T-helper 1 cell (primary cell): Measurements from ENCODE around the gene NFIB.

Experiments
- DNase-seq, 5 donors: peaks; one replicate each; pipeline ENCODE4 v3.0.0-alpha.2; 2012 to 2020

Gene NFIB

DNA sequence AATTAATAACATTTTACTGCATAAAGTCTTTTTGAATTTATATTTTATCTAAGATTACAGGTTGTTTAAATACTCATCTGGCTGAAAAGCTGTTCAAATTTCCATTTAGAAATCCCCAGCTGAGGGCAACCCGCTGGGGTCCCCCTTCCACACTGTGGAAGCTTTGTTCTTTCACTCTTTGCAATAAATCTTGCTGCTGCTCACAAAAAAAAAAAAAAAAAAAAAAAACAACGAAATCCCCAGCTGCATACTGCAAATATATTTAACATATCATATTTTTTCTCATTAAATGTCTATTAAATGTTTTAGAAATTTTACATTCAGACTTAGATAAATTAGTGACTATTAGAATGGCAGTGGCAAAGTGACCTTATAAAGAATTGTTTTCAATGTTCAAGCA is 172.2 kb downstream of the NFIB start:
- no peak for DNase-seq

DNA sequence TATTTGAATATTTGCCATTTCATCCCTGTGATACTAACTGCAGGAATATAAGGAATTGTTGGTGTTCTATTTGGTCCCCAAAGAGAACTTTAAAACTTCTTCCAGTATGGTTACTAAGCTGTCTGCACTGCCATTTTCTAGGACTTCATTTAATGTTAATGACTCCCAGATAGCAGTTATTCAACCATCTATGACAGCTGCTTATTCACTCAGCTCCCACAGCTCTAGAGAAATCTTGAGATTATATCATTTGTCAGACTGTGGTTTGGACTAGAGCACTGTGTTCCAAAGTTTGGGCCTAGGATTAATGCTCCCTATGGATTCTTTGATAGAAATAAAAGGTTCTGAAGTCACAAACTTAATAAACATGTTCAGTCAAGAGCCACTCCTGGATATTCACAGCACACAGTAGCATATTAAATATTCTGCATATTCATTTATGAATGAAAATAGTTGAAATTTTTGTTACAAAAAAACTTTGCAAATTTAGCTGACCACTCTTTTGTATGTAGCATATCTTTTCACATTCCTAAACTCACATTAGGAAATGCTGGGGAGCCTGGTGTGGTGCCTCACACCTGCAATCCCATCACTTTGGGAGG is 173.7 kb downstream of the NFIB start:
- DNase-seq = no peak

DNA sequence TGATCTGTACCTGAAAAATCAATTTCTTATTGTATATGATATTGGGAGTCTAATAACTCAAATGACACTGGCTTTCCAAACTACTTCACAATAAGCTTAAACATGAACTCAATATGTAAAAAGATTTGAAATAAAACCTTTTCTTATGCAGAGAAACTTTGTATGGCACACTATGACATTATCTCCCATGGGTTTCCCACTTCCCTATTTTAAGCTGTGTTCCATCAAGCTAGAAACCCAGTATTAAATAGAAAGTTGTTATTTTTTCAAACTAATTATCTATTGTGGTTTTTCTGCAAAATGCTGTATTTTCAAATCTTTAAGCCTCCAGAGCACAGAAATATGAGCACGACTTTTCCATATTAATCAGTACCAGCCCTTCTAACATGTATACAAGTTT is 174.7 kb downstream of the NFIB start:
- DNase-seq = no peak

DNA sequence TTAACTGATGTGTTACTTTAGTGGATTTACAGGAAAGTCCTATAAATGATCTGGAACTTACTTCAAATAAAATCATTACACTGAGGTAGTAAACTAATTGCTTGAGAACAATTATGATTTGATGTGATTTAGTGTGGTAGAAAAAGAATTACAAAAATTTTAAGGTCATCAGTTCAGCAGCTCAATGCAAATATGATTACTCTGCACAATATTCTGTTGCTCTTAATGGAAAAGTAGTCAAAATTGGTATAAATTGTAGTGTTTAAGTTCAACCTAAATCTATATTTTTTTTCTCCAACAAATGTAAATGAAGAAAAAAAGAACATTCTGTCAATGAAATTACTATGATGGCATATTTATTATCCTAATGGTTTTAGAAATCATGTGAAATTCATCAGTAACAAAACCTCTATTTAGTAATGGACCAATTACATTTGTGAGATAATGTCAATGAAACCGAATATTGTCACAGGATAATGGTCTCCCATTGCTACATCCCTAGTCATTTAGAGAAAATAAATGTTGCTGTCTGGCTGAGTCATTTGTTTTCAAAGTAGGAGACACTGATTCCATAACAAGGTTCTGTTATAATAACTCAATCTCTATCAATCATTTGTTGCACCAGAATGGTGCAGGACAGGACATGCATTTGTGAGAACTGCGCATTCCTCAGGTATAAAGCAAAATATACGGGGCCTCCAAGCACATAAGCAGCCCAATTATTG is 177.1 kb downstream of the NFIB start:
- no peak for DNase-seq

DNA sequence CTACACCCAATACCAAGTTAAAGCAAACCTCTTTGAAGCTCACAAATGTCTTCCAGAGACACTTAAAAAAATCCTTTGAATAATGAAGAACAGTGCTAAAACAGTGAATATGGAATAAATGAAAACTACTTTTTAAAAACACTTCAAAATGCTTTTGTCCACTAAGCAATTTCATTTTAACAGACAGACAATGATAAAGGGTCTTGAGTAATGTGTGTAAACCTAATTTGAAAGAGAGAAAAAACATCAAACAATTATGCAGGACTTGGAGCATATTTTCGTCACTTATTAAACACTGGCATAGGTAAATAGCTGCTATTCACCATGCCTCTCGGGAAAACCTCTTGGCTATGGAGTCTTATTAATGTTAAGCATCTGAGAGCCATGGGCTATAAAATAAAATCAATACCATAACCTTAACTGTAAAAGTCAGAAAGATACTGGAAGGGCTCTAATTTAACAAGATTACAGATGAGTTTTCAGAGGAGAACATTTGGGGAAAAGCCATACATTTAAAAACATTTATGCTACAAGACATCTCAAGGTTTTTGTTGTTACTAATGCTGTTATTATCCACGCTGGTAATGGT is 177.8 kb downstream of the NFIB start:
- no peak for DNase-seq

DNA sequence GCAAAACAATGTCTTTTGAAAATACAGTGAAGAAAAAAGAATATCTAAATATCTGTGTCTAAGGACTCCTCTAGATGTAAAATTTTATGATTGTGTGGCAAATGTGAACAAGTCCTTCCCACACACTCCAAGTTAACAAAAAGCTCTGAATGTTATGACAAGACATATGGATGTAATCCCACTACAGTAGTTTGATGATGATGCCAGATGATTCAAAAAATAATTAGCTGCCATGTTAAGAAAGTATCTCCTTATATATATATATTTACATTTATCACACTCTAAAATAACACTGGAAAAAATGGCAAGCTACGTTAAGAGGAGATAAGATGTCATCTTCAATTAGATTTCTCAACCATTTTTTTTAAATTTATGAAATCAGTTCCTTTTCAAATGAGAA is 178.5 kb downstream of the NFIB start:
- DNase-seq = no peak

DNA sequence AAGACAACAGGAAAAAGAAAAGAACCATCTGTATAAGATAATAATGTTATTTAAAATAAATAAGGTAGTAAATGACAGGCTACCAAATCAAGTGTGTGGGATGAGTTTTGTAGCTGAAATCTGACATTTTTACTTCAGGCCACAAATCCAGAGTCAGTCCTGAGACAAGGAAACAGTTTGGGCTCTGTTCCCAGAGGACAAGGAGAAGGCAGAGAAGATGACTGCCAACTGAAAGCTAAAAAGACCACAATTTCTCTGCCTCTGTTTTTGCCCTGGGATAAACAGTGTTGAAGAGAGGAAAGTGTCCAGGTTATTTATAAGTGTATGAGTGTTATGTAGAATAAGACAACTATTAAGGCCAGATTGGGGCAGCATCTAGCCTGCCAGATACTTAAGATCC is 180.5 kb downstream of the NFIB start:
- no peak for DNase-seq

DNA sequence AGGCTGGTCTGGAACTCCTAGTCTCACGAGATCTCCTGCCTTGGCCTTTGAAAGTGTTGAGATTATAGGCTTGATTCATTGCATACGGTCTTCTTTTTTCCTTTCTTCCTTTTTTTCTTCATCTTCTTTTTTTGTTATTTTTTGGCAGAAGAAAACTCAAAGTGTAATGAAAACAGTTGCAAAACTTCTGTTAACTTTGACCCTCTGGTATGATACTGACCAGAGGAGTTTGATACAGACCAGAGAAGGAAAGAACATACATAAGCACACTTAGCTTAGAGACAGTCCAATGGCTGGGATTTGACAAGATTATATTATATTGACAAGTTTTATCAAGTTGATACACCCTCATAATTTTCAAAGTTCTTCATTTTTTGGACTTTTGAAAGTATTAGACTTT is 181.2 kb downstream of the NFIB start:
- DNase-seq = no peak

DNA sequence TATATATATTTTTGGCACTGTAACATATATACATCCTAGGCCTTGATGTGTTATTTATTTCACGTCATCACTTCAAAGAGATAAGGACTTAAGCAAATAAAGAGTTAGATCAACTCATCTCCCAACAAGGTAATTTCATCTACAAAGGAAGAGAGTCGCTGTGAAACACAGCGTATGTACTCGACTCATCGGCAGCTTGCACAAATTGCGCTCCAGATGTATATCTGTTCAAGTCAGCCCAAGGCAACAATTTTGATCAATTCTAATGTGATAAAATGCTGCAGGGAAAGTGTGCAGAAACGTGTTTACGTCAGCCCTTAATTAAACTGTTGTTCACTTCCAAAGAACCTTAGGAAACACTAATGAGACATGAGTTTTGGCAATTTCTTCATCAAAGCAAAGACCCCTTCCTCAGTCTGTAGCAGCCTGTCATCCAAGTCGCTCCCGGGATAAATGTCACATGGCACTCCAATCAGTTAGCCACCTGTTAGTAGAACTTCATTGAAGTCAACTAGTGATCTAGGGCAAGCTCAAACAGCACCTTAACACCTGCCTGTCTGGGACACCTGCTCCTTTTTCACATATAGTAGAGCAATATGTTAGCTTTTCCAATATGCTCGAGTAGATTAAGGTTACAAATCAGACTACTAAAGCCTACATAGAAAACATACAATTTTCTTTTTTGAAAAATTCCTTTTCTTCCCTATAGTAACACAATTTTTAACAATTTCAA is 182.4 kb downstream of the NFIB start:
- DNase-seq = no peak

DNA sequence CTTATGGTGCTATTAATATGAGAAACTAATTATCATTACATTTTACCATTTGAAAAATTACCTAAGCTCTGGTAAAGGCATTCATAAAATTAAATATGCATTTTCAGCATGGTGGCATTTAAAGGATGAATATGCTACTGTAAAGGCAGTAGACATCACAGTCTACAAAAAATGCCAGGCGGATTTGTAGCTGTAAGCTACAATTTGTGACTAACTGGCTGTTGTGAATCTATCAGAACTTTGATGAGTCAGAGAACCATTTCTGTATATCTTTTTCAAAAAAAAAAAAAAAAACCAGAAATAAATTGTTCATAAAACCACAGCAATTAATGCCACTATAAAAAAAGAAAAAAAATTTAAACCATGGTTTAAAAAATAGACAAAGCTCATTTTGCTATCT is 186.3 kb downstream of the NFIB start:
- DNase-seq = no peak

DNA sequence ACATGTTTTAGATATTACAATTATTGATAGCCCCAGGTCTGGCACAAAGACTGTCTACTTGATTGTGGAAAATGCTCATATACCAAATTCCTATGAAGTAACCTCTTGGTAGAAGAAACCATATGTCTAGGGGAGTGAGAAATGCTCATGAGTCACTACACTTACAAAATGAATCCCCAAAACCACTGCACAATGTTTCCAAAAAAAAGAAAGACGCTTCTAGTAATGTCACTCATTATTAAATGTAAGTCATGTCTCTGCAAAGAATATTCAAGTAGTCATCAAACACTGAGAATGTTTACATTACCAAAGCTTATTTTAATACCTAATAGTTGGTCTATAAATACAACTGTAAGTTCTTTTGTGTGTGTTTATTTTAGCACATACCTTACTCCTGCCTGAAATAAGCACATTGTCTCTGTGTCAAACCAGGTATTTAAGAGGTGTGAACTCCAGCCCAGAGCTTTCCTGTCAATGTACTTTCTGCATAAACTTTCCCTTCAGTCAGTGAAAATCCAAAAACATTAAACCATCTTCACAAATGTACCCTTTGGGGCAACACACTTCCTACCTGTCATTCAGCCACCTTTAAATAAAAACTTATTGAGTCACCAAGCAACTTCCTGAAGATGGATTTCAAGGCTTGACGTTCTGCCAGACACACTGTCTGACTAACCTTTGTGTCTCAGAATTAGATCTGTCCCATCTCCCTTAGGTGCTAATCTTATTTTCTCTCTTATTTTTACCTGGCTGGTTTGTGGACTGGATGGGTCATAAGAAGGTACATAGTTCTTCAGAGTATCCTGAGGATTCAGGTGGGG is 194.0 kb downstream of the NFIB start:
- no peak for DNase-seq

DNA sequence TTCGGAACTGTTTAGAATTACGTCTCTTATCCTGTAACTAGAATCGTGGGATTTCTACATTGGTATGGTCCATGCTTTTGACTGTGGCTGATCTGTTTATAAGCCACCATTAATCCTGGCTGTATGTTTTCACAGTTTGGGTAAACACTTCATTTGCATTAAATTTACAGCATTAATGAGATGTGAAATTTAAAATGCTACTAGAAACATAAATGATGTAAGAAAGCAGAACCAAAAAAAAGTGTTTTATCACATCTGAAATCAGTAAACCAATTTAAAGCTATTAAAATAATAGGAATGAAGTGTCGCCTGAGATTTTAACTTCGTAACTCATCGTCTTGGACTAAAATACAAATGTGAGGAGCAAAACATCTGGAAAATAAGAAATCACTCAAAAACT is 201.7 kb downstream of the NFIB start:
- no peak for DNase-seq

DNA sequence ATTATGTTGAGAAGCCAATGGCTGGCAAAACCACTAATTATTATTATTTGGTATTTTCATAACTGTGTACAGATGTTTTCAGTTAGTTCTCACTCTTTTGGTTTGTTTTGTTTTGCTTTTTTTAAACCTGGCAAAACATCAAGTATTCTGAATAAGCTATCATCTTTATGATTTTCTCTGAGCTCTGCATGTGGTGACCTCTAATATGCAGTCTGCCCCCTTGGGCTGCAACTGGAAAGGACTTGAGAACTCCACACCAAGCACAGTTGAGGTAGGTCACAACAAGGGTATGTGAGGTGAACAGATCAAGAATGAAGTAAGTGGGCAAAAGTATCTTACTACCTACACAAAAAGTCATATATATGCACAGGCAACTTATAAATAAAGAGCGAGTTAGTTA is 202.2 kb downstream of the NFIB start:
- DNase-seq = no peak

DNA sequence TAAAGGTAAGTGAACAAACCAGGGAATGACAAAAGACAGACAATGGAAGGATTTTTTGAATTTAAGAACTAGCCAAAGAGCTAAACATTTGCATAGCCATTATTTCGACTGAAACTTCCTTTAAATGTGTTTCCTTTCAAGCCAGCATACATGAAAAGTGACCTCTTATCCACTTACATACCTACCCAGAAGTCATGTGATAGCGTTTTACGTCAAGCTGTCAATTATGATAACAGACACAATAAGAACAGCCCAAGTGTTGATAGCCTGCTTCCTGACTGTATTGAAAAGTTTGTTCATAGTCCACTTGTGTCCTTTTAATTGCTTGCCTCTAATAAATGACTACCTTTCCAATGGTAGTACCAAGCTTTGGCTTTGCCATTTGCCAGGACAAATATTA is 206.0 kb downstream of the NFIB start:
- no peak for DNase-seq

DNA sequence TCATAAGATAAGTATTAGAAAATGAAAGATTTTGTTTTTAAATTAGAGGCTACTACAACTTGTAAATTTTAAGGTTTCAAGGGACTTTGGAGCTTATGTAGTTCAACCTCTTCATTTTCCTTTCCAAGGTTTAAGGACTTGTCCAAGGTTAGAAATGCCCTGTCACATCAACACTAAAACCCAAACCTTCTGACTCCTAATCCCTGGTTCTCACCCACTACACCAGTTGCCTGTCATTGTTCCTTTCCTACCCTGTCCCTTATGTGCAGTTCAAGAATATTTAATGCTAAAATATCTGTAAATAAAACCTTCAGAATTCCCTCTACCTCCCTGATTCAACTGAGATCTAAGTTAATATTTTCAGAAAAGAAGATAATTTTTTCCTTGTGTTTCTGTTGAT is 206.4 kb downstream of the NFIB start:
- DNase-seq = no peak

DNA sequence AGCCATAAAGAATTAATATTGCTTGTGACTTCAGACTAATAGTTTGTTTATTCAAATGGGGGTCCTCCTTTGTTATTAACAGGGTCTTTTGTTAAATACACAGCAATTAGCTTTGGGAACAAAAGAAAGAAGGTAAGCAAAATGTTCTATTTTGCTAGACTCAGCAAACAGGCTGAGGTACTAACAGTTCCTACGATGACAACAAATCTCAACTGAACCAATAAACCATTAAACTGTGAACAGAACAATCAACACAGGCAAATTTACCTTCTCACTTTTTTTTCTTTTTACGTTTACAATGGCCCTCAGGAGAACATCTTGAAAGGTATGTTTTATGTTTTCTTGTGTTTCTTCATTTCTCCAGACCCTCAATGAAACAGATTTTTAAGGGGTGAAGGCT is 207.2 kb downstream of the NFIB start:
- DNase-seq = no peak

DNA sequence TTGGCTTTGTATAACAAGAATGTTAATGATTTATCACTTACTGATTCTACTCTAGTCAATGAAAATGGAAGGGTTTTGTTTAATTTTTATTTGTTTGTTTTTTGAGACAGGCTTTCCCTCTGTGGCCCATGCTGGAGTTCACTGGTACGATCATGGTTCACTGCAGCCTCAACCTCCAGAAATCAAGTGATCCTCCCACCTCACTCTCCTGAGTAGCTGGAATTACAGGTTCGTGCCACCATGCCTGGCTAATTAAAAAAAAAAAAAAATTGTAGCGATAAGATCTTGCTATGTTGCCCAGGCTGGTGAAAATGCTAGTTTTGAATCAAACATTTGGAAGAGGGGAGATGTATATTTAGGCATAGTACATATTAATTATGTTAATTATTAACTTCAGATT is 209.4 kb downstream of the NFIB start:
- no peak for DNase-seq

DNA sequence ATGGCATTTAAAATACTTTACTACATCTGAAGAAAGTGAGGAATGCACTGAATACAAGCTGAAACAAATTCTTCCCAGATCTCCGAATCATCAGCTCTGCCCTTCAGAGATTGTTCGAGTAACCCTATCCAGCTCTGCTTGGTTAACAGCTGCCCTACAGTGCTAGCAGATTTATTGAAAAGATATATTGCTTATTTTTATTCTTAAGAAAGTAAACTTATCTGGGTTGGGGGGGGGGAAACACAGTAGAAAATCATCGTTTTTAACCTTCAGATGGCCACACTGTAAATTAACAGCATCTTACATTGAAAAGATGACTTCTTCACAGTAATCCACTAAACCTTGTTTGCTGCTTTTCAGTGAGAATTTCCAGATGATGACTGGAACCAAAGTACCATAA is 210.8 kb downstream of the NFIB start:
- DNase-seq = no peak

DNA sequence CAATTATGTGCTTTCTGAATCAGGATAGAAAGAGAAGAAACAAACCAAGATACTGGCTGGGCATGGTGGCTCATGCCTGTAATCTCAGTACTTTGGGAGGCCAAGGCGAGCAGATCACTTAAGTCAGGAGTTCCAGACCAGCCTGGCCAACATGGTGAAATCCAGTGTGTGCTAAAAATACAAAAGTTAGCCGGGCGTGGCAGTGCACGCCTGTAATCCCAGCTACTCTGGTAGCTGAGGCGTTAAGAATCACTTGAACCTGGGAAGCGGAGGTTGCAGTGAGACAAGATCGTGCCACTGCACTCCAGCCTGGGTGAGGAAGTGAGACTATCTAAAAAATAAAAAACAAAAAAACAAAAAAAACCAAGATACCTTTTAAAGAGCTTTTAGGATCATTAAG is 214.2 kb downstream of the NFIB start:
- DNase-seq = no peak

DNA sequence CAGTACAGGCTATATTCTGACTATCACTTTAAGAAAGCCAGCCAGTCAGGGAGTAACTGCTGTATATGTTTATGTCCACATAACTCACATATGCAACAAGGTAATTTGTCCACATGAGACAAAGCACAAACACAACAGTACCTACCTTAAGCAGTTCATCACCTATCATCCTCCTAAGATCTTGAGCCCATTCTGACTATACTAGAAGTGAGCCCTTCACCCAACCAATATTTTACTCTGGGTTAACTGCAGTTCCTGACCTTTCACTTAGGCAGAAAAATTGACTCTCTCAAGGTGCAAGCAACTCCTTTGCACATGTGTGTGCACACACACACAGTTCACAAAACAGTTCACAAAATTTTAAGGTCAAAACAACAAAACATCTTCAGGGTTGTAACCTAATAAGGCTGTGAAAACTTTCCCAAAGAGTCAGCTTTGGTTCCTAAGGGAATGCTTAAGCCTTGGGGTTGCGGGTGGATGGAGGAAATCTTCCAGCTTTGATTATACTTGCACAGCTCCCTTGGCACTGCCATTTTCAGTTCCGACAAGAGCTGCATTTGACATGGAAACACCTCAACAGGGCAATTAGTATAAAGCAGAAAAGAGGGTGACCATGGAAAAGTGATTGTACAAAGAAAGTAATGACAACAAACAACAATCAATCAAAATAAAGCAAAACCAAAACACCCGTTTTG is 215.3 kb downstream of the NFIB start:
- DNase-seq = no peak

DNA sequence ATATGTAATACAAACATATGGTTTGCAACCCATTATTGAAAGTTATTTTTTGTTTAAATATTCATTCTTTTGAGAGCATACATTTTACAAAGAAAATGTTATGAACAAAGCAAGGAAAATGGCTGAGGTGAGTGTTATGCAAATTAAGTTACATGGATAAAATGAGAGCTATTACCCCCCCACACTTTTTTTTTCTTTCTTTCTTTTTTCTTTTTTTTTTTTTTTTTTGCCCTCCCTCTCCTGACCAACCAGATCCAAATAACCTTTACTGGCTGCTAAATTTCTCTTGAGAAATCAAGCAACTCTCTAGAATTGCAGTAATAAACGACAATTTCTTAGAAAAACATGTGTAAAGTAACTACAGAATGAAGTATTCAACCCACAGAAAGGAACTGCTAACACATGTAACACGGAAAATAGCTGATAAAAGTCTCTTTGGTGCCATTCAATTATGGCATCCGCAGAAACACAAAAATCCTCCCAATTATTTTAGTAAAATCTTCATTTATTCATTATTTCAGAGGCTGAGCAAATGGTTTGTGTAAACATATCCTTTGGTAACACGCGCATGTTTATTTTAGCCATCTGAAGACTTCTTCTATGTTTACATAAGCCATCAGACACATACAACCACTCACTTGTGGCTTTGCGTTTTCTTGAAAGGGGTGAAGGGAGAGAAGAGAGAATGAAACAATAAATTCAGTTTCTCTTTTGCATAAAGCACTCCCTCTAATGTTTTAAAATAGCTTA is 216.1 kb downstream of the NFIB start:
- no peak for DNase-seq

DNA sequence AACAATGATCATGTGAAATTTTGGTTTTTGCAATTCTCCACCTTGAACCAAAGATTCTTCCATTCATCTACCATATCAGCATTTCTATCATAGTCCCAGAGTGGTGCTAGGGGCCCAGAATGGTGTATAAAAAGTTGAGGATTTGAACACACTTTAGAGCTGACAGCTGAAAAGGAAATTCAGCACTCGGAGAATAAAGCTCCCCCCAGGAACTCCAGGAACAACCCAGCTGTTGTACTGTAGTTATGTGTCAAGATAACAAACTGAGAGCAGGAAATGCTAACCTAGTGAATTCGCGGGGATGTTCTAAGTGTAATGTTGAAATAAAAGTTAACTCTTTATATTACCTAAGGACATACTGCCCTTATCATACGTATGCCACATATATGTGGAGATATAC is 216.7 kb downstream of the NFIB start:
- DNase-seq = no peak
